HG03354 (cell line): ENCODE results near the gene PLCG2.
A peak's percentile ranks its signal among the peaks of the same experiment; 100 is the strongest.
"Not testable (repeated sequence)": the region's sequence is repeated elsewhere in the genome, so short reads cannot be mapped to it uniquely, and the experiment has no call there.

Source experiments
- ATAC-seq: cut with Tn5 transposase; IDR thresholded peaks from one replicate; pipeline ENCODE4 v1.9.1; 2021; ENCODE audit warnings: mild to moderate bottlenecking; ENCODE audit not compliant: unreplicated experiment, poor library complexity, severe bottlenecking

Gene PLCG2

DNA sequence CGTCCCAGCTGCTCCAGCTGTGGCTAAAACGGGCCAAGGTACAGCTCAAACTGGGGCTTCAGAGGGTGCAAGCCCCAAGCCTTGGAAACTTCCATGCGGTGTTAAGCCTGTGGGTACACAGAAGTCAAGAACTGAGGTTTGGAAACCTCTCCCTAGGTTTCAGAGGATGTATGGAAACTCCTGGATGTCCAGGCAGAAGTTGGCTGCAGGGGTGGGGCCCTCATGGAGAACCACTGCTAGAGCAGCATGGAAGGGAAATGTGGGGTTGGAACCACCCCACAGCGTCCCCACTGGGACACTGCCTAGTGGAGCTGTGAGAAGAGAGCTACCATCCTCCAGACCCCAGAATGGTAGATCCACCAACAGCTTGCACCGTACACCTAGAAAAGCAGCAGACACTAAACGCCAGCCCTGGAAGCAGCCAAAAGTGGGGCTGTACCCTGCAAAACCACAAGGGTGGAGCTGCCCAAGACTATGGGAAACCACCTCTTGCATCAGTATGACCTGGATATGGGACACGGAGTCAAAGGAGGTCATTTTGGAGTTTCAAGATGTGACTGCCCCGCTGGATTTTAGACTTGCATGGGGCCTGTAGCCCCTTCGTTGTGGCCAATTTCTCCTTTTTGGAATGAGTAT, 230.0 kb downstream of the PLCG2 start:
- ATAC-seq = no peak

DNA sequence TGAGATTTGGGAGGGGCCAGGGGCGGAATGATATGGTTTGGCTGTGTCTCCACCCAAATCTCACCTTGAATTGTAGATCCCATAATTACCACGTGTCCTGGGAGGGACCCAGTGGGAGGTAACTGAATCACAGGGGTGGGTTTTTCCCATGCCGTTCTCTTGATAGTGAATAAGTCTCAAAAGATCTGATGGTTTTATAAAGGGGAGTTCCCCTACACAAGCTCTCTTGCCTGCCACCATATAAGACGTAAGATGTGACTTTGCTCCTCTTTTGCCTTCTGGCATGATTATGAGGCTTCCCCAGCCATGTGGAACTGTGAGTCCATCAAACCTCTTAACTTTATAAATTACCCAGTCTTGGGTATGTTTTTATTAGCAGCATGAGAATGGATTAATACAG, 230.7 kb downstream of the PLCG2 start:
- ATAC-seq = not testable (repeated sequence)

DNA sequence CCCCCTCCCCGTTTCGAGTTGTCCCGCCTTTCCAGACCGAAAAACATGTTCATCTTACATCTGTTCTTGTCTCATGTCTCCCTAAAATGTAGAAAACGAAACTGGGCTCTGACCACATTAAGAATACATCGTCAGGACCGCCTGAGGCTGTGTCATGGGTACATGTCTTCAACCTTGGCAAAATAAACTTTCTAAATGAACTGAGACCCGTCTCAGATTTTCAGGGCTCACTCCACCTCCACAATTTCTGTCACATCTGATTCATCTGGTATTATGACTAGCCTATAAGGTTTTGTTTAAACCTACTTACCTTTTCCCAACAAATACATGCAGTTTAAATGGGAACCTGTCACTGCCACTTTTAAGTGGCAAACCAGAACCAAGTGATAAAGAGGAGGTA, 231.6 kb downstream of the PLCG2 start:
- ATAC-seq = no peak

DNA sequence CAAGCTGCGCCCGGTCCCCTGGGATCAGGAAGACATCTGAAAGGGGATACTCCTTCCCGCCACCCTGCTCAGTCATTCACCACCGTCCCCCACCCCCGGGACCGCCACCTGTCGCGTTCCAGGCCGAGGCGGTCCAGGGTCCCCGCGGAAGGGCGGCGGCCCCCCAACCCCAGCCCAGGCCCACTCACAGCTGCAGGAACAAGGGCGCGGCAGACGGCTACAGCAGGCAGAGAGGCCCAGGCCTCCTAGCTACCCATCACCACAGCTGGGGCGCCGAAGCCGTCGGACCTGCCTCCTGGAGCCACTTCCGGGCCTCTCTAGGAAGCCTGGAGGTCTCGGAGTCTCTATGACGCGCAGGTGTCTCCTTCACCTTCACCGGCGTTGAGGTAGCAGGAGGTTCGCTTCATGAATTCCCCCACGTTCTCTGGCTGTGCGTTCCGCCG, 232.1 kb downstream of the PLCG2 start, which contains the start of gene SDR42E1:
Gene SDR42E1, minus strand, starts transcription at position 272 of the 443 bp plus-strand sequence. CDS start 10,612 bp downstream, outside the sequence.
- peak; percentile 91 for ATAC-seq
